Testis (tissue), 3 donors: ENCODE results near the gene CALB2. TPM values are rescaled to one million over a fixed set of nuclear protein-coding genes. Genes with fewer than 3 reads are reported as not detected.

ENCODE experiments used
- DNase-seq: peaks from one replicate; pipeline ENCODE4 v3.0.0-alpha.2; 2019
- H3K27ac ChIP-seq, 2 donors: fragments of 200-600 bp; sonication (generic); one replicate each; pipeline ENCODE4 v1.5.1; 2019
- H3K27me3 ChIP-seq: fragments of 200-600 bp; sonication (generic); one replicate; pipeline ENCODE4 v1.5.1; 2019
- H3K36me3 ChIP-seq: fragments of 200-600 bp; sonication (generic); one replicate; pipeline ENCODE4 v1.5.1; 2017; ENCODE audit warnings: low read depth; ENCODE audit errors: missing control alignments
- H3K4me1 ChIP-seq: fragments of 200-600 bp; sonication (generic); one replicate; pipeline ENCODE4 v1.5.1; 2019
- H3K4me3 ChIP-seq, 2 donors: fragments of 200-600 bp; sonication (generic); one replicate each; pipeline ENCODE4 v1.5.1; 2017 to 2019
- H3K9me3 ChIP-seq: fragments of 200-600 bp; sonication (generic); one replicate; pipeline ENCODE4 v1.5.1; 2017
- POLR2A ChIP-seq: fragments of 450-650 bp; IDR thresholded peaks from one replicate; pipeline ENCODE4 v1.6.1; 2017; ENCODE audit warnings: antibody characterized with exemption, mild to moderate bottlenecking, moderate library complexity
- WGBS, 2 donors: methylation state at CpG; one replicate each; pipeline ENCODE4 v1.1.5; 2018; 5-methylcytosine and 5-hydroxymethylcytosine counted together
- intact Hi-C: fragments of 100-400 bp; cut with DNase I; formaldehyde crosslinking; loops from one replicate; pipeline ENCODE4 v1.15.1; 2023; ENCODE audit warnings: low total_unique reads
- polyA plus RNA-seq: library from polyadenylated mRNA; stranded (reverse); fragments of 350-450 nt; fragmentation: Illumina TruSeq; extraction: RNeasy Lipid Tissue Mini Kit (QIAGEN cat#74804); gene quantifications from one replicate; pipeline ENCODE4 v1.2.3, GENCODE V29; 2014; ENCODE audit warnings: low read depth, low replicate concordance; ENCODE audit not compliant: insufficient read depth
- total RNA-seq, 2 donors: library from RNA; depleted of rRNA; stranded (reverse); fragments of >200 nt; gene quantifications; one replicate each; pipeline ENCODE4 v1.2.3, GENCODE V29; 2016
- TF ChIP-seq, protein P1 (sequence below), 3 experiments: fragments of 450-650 bp in 2 of 3; fragments of 200-600 bp in 1 of 3; sonication (generic) in 1 of 3; IDR thresholded peaks; one replicate each; pipeline ENCODE4 v1.5.1; 2016 to 2019; ENCODE audit warnings: antibody characterized with exemption in 3 of 3, mild to moderate bottlenecking in 2 of 3, moderate library complexity in 1 of 3

The CALB2 gene
- total and polyA plus RNA-seq, 3 donors from 2014 or later, result 3.6 to 53.2 (median 5.1) TPM

GRCh38 chr16:71431176-71431575 lies 72.7 kb downstream of the CALB2 start:
- intact Hi-C loops, result no loop called here
- TF ChIP-seq, protein P1, sequence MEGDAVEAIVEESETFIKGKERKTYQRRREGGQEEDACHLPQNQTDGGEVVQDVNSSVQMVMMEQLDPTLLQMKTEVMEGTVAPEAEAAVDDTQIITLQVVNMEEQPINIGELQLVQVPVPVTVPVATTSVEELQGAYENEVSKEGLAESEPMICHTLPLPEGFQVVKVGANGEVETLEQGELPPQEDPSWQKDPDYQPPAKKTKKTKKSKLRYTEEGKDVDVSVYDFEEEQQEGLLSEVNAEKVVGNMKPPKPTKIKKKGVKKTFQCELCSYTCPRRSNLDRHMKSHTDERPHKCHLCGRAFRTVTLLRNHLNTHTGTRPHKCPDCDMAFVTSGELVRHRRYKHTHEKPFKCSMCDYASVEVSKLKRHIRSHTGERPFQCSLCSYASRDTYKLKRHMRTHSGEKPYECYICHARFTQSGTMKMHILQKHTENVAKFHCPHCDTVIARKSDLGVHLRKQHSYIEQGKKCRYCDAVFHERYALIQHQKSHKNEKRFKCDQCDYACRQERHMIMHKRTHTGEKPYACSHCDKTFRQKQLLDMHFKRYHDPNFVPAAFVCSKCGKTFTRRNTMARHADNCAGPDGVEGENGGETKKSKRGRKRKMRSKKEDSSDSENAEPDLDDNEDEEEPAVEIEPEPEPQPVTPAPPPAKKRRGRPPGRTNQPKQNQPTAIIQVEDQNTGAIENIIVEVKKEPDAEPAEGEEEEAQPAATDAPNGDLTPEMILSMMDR (IDR thresholded peaks at IDR 0.05), result no peak
- no peak for TF ChIP-seq POLR2A
- WGBS, 2 donors, result 88 to 93% methylated on average over 14 of the region's 14 CpGs
- no peaks in the 10 kb centered on the region for H3K36me3 ChIP-seq
- no peaks in the 10 kb centered on the region for H3K4me1 ChIP-seq
- no peaks in the 10 kb centered on the region for H3K9me3 ChIP-seq
- no peaks in the 10 kb centered on the region for H3K27me3 ChIP-seq
- no peak overlapping the region for H3K4me3 ChIP-seq
- no peak overlapping the region for H3K27ac ChIP-seq
- no peak for DNase-seq

DNA sequence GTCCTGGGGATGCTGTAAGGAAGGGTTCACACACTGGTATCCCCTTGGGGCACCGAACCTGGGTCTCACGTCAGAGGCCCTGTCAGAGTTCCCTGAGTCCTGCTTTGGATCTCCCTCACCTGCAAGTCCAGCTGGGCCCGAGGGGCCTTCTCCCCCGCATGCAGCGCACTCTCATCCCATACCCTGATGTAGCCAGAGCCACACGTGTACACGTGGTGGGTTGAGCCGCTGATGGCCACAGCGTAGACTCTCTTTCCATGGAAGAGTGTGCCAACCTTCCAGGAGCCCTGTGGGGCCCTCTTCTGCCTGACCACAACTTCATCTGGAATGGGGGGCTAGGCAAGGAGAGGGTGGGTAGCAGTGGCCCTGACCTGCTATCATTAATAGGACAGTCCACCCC lies 73.5 kb downstream of the CALB2 start:
- TF ChIP-seq POLR2A, result no peak
- TF ChIP-seq, protein P1 (IDR thresholded peaks at IDR 0.05), result no peak
- no peaks in the 10 kb centered on the region for H3K27me3 ChIP-seq
- no peak overlapping the region for H3K4me3 ChIP-seq
- DNase-seq, result no peak
- no peaks in the 10 kb centered on the region for H3K4me1 ChIP-seq
- no peaks in the 10 kb centered on the region for H3K36me3 ChIP-seq
- no peaks in the 10 kb centered on the region for H3K9me3 ChIP-seq
- intact Hi-C loops, result no loop called here
- no peak overlapping the region for H3K27ac ChIP-seq
- WGBS, 2 donors, result 88 to 96% methylated on average over 9 of the region's 9 CpGs

DNA sequence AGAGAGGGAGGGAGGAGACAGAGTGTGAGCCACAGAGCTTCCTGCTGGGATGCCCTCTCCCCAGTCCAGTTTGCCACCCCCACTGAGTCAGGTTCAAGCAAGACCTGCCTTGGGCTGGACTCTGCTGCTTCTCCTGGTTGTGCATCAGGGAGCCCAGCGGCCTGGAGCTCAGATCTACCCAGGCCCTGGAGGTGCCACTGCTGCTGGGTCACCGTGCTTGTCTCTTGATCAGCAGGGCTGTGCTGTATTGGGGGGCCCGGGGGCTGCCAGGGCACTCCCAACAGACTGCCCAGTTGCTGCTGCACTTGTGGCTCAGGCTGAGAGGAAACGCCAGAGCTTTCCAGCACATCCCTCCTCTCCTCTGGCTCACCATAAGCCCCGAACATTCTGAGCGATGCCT lies 74.4 kb downstream of the CALB2 start:
- no peaks in the 10 kb centered on the region for H3K27me3 ChIP-seq
- H3K4me1 ChIP-seq, result no peaks in the 10 kb centered on the region
- TF ChIP-seq POLR2A, result no peak
- TF ChIP-seq, protein P1 (IDR thresholded peaks at IDR 0.05), result no peak
- no peaks in the 10 kb centered on the region for H3K9me3 ChIP-seq
- H3K36me3 ChIP-seq, result no peaks in the 10 kb centered on the region
- 83 to 88% methylated on average over 5 to 6 of the region's 6 CpGs for WGBS, 2 donors
- intact Hi-C loops, result no loop called here
- DNase-seq, result no peak
- H3K4me3 ChIP-seq, result no peak overlapping the region
- no peak overlapping the region for H3K27ac ChIP-seq

GRCh38 chr16:71436473-71436872 lies 78.0 kb downstream of the CALB2 start:
- Histone ChIP-seq H3K27me3 (no peaks in the 10 kb centered on the region), H3K9me3 (no peaks in the 10 kb centered on the region), H3K4me3 (no peak overlapping the region), H3K4me1 (no peaks in the 10 kb centered on the region), H3K36me3 (no peaks in the 10 kb centered on the region), H3K27ac (no peak overlapping the region)
- no peak for DNase-seq
- 80 to 82% methylated on average over 7 of the region's 7 CpGs for whole genome bisulfite sequencing, 2 donors
- intact Hi-C loops, result no loop called here
- no peak for TF ChIP-seq POLR2A
- TF ChIP-seq, protein P1 (IDR thresholded peaks at IDR 0.05), result no peak

GRCh38 chr16:71439523-71439922 lies 81.0 kb downstream of the CALB2 start:
- H3K36me3 ChIP-seq, result no peaks in the 10 kb centered on the region
- 40 to 58% methylated on average over 3 of the region's 3 CpGs for WGBS, 2 donors
- intact Hi-C loops, result no loop called here

More at GRCh38 chr16:71439523-71439922, 81.0 kb downstream of the CALB2 start:
- no peak overlapping the region for H3K4me3 ChIP-seq
- no peaks in the 10 kb centered on the region for H3K4me1 ChIP-seq
- no peaks in the 10 kb centered on the region for H3K27me3 ChIP-seq
- H3K9me3 ChIP-seq, result no peaks in the 10 kb centered on the region
- H3K27ac ChIP-seq, result no peak overlapping the region
- TF ChIP-seq, protein P1 (IDR thresholded peaks at IDR 0.05), result no peak
- TF ChIP-seq POLR2A, result no peak
- no peak for DNase-seq
